Uterus (tissue), 2 donors: ENCODE results near the gene MAN2A1.

Source experiments
- CTCF ChIP-seq, 4 experiments: fragments of 200-600 bp in 2 of 4; fragments of 450-650 bp in 2 of 4; sonication (generic) in 2 of 4; IDR thresholded peaks; one replicate each; pipeline ENCODE4 v1.5.1; 2016 to 2019; ENCODE audit warnings: antibody characterized with exemption in 4 of 4, mild to moderate bottlenecking in 2 of 4, moderate library complexity in 1 of 4
- POLR2A ChIP-seq, 2 donors: fragments of 450-650 bp; IDR thresholded peaks; one replicate each; pipeline ENCODE4 v1.6.1; 2016; ENCODE audit warnings: antibody characterized with exemption in 2 of 2, mild to moderate bottlenecking in 1 of 2, moderate library complexity in 1 of 2

GRCh38 chr5:109703829-109704228 lies 14.1 kb downstream of the MAN2A1 start:
- no peak for TF ChIP-seq CTCF (IDR thresholded peaks at IDR 0.05)
- TF ChIP-seq POLR2A (IDR thresholded peaks at IDR 0.05), result no peak
